Measurements from ENCODE around the gene CDH20.

CDH20 gene

GRCh38 chr18:61474918-61475317, 141.7 kb downstream of the CDH20 start:
- no peak overlapping the region for H3K4me3 ChIP-seq (ENCODE audit: low read depth, low read length)
- no peak for TF ChIP-seq CTCF (IDR thresholded peaks at IDR 0.05; ENCODE audit: low read depth, low read length)
- in situ Hi-C loops (cut with HindIII; ENCODE audit: low sequenced_read_pairs): no loop called here
- no peak for DNase-seq (ENCODE audit: low read depth, low spot score)

- in situ Hi-C loops (cut with HindIII; ENCODE audit: low sequenced_read_pairs): no loop called here
- H3K4me3 ChIP-seq (ENCODE audit: low read depth, low read length): no peak overlapping the region
- TF ChIP-seq CTCF (IDR thresholded peaks at IDR 0.05; ENCODE audit: low read depth, low read length): no peak
- no peak for DNase-seq (ENCODE audit: low read depth, low spot score)
These were observed 142.7 kb downstream of the CDH20 start for GRCh38 chr18:61475931-61476330.

DNA sequence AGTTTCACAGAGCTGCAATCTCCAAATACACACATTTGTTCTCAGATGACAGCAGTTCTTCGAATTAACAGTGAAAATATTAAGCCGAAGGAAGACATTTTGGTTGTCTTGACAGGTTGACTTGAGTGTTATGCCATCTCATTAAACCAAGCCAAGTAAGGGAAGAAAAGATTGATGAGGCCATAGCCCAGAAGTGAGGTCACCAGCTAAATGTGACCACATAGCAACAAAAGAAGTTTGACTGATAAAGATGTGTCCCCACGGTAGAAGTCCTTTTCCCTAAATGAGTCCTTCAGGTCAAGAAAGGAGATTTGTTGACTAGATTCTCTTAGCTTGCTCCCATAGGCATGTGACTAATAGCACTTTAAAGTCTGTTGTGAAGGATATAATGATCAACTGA, 156.1 kb downstream of the CDH20 start:
- TF ChIP-seq CTCF (IDR thresholded peaks at IDR 0.05; ENCODE audit: low read depth, low read length): no peak
- no peak for DNase-seq (ENCODE audit: low read depth, low spot score)
- in situ Hi-C loops (cut with HindIII; ENCODE audit: low sequenced_read_pairs): no loop called here
- H3K4me3 ChIP-seq (ENCODE audit: low read depth, low read length): no peak overlapping the region

GRCh38 chr18:61496374-61496773, 163.1 kb downstream of the CDH20 start:
- TF ChIP-seq CTCF (IDR thresholded peaks at IDR 0.05; ENCODE audit: low read depth, low read length): no peak
- no peak for DNase-seq (ENCODE audit: low read depth, low spot score)
- H3K4me3 ChIP-seq (ENCODE audit: low read depth, low read length): no peak overlapping the region
- in situ Hi-C loops (cut with HindIII; ENCODE audit: low sequenced_read_pairs): no loop called here

DNA sequence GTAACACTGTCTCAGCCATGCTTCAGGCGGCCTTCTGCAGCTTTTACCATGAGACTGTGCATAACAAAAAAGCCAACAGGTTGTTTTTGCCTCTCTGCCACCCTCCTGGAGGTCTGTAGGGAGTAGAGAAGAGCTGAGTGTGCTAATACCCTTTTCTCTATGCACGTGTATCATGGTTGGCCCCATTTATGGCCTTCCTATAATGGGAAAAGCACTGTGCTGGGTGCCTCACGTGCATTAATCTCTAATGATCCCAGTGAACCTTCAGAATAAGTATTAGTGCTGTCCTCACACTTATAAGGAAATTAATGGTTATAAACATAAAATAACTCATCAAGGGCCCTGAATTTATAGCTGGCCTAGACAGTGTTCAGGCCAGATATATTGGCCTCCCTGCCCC, 164.2 kb downstream of the CDH20 start:
- no peak for DNase-seq (ENCODE audit: low read depth, low spot score)
- TF ChIP-seq CTCF (IDR thresholded peaks at IDR 0.05; ENCODE audit: low read depth, low read length): no peak
- in situ Hi-C loops (cut with HindIII; ENCODE audit: low sequenced_read_pairs): no loop called here
- no peak overlapping the region for H3K4me3 ChIP-seq (ENCODE audit: low read depth, low read length)

DNA sequence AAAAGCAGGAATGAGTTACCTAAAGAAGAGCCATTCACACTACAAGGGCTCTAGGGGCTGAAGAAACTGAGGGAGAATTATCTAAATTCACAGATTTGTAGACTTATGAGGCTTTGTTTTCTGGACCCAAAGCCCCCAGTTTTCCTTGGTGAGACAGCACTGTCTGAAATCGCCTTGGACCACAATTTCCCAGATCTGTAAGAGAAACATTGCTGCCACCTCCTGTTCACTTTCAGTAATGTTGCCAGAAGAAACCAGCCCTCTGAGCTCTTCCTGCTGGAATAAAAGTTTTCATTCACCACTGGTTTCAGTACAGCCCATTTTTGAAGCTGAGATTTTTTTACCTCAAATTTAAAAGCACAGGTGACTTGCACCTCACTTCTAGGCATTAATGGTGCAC, 169.2 kb downstream of the CDH20 start:
- TF ChIP-seq CTCF (IDR thresholded peaks at IDR 0.05; ENCODE audit: low read depth, low read length): peak; percentile 72
- DNase-seq (ENCODE audit: low read depth, low spot score): peak; percentile 65
- in situ Hi-C loops (cut with HindIII; ENCODE audit: low sequenced_read_pairs): no loop called here
- no peak overlapping the region for H3K4me3 ChIP-seq (ENCODE audit: low read depth, low read length)

- peak; percentile 1 for DNase-seq (ENCODE audit: low read depth, low spot score)
- TF ChIP-seq CTCF (IDR thresholded peaks at IDR 0.05; ENCODE audit: low read depth, low read length): no peak
- no peak overlapping the region for H3K4me3 ChIP-seq (ENCODE audit: low read depth, low read length)
- in situ Hi-C loops (cut with HindIII; ENCODE audit: low sequenced_read_pairs): no loop called here
These were observed 170.5 kb downstream of the CDH20 start for GRCh38 chr18:61503688-61504087.
